Brain microvascular endothelial cell (primary cell): Measurements from ENCODE around the gene MGST1.
"Not testable (repeated sequence)": the region's sequence is repeated elsewhere in the genome, so short reads cannot be mapped to it uniquely, and the experiment has no call there.

Experiments used
- DNase-seq: peaks from one replicate; pipeline ENCODE4 v3.0.0-alpha.2; 2020
- H3K27ac ChIP-seq: fragments of 250-450 bp; sonication (Bioruptor Pico); 2 replicates; pipeline ENCODE4 v1.5.1; 2020; ENCODE audit warnings: mild to moderate bottlenecking, moderate library complexity
- H3K27me3 ChIP-seq: fragments of 250-450 bp; sonication (Bioruptor Pico); replicated peaks from 2 replicates; pipeline ENCODE4 v1.5.1; 2020; ENCODE audit warnings: mild to moderate bottlenecking
- H3K36me3 ChIP-seq: fragments of 250-450 bp; sonication (Bioruptor Pico); replicated peaks from 2 replicates; pipeline ENCODE4 v1.5.1; 2020; ENCODE audit warnings: mild to moderate bottlenecking
- H3K4me3 ChIP-seq: 2 replicates; pipeline ENCODE4 v1.5.1; 2011; ENCODE audit warnings: low read depth, mild to moderate bottlenecking, control low read depth, low read length, moderate library complexity
- in situ Hi-C: cut with HindIII; loops from 2 replicates; pipeline ENCODE4 v1.10.0; 2017; ENCODE audit warnings: low sequenced_read_pairs, low pct_ligation_motif_present
- TF ChIP-seq, protein P1 (sequence below): IDR thresholded peaks from 2 replicates; pipeline ENCODE4 v1.5.1; 2011; ENCODE audit warnings: low read depth, mild to moderate bottlenecking, moderate library complexity, low read length, control low read depth, inconsistent platforms; ENCODE audit errors: missing control alignments

Gene MGST1

DNA sequence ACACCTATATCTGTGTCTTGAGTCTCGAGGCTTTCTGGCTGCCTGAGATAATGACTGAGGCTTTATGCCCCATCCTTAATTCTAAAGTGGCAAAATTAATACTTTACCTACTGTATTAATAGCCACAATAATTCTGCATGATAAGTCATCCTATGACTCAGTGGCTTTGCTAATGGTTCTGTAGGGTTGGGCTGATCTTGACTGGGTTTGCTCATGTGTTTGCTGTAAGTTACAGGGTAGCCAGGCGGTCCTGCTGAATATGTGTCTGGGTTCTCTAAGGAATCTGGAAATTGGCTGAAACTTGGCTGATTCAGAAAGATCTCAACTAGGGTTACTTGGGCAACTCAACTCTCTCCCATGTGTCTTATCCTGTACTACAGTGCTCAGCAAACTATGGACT, 21.7 kb downstream of the MGST1 start:
- H3K27ac ChIP-seq: no peak overlapping the region
- no peak for DNase-seq
- H3K36me3 ChIP-seq: no peaks in the 10 kb centered on the region
- no peak overlapping the region for H3K4me3 ChIP-seq
- in situ Hi-C loops: no loop called here
- TF ChIP-seq, protein P1, sequence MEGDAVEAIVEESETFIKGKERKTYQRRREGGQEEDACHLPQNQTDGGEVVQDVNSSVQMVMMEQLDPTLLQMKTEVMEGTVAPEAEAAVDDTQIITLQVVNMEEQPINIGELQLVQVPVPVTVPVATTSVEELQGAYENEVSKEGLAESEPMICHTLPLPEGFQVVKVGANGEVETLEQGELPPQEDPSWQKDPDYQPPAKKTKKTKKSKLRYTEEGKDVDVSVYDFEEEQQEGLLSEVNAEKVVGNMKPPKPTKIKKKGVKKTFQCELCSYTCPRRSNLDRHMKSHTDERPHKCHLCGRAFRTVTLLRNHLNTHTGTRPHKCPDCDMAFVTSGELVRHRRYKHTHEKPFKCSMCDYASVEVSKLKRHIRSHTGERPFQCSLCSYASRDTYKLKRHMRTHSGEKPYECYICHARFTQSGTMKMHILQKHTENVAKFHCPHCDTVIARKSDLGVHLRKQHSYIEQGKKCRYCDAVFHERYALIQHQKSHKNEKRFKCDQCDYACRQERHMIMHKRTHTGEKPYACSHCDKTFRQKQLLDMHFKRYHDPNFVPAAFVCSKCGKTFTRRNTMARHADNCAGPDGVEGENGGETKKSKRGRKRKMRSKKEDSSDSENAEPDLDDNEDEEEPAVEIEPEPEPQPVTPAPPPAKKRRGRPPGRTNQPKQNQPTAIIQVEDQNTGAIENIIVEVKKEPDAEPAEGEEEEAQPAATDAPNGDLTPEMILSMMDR: no peak
- no peaks in the 10 kb centered on the region for H3K27me3 ChIP-seq

DNA sequence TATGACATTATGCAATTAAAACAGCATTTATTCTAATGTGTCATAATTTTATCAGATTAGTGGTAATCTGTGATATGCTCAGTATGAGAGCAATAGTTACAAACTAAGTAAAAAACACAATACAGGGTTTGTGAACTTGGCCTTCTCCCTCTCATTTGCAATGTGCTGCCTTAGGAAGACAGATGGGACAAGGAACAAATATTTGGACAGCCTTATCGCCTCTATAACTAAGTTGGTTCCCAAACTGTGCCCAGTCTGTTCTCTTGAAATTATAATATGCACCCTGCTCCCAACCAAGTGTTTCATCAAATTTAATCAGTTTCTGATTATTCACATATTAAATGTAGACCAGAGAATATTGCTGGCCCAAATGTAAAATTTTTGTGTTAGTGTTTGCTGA, 22.7 kb downstream of the MGST1 start:
- no peak for DNase-seq
- Histone ChIP-seq H3K27ac (no peak overlapping the region), H3K27me3 (no peaks in the 10 kb centered on the region), H3K4me3 (no peak overlapping the region), H3K36me3 (no peaks in the 10 kb centered on the region)
- in situ Hi-C loops: no loop called here
- TF ChIP-seq, protein P1: no peak

DNA sequence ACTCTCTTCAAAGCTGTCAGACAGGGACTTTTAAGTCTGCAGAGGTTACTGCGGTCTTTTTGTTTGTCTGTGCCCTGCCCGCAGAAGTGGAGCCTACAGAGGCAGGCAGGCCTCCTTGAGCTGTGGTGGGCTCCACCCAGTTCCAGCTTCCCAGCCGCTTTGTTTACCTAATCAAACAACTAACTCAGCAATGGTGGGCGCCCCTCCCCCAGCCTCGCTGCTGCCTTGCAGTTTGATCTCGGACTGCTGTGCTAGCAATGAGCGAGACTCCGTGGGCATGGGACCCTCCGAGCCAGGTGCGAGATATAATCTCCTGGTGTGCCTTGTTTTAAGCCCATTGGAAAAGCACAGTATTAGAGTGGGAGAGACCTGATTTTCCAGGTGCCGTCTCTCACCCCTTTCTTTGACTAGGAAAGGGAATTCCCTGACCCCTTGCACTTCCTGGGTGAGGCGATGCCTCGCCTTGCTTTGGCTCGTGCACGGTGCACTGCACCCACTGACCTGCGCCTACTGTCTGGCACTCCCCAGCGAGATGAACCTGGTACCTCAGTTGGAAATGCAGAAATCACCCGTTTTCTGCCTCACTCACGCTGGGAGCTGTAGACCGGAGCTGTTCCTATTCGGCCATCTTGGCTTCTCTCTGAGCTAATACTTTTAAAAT, 35.3 kb downstream of the MGST1 start:
- H3K27ac ChIP-seq, in situ Hi-C loops, H3K36me3 ChIP-seq, H3K4me3 ChIP-seq, H3K27me3 ChIP-seq, DNase-seq: not testable (repeated sequence)

DNA sequence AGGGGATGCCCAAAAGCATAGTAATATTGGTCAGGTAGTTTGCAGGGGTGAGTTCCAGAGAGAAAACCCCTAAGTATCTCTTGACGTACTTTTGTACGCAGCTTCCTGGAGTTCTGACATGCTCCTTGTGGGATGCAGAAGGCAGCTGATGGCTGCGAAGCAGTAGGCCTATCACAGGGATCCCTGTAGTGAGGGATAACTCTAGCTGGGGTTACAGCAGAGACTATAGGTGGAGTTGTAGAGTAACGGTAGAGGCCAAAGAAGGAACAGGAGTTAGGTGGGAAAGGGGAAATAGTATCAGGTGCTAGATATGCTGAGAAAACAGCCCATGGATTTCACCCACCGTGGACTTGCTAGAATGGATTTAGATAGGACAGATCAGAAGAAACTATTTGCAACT, 37.3 kb downstream of the MGST1 start:
- H3K27me3 ChIP-seq: no peaks in the 10 kb centered on the region
- TF ChIP-seq, protein P1: no peak
- in situ Hi-C loops: no loop called here
- DNase-seq: no peak
- H3K4me3 ChIP-seq: no peak overlapping the region
- no peaks in the 10 kb centered on the region for H3K36me3 ChIP-seq
- H3K27ac ChIP-seq: no peak overlapping the region

DNA sequence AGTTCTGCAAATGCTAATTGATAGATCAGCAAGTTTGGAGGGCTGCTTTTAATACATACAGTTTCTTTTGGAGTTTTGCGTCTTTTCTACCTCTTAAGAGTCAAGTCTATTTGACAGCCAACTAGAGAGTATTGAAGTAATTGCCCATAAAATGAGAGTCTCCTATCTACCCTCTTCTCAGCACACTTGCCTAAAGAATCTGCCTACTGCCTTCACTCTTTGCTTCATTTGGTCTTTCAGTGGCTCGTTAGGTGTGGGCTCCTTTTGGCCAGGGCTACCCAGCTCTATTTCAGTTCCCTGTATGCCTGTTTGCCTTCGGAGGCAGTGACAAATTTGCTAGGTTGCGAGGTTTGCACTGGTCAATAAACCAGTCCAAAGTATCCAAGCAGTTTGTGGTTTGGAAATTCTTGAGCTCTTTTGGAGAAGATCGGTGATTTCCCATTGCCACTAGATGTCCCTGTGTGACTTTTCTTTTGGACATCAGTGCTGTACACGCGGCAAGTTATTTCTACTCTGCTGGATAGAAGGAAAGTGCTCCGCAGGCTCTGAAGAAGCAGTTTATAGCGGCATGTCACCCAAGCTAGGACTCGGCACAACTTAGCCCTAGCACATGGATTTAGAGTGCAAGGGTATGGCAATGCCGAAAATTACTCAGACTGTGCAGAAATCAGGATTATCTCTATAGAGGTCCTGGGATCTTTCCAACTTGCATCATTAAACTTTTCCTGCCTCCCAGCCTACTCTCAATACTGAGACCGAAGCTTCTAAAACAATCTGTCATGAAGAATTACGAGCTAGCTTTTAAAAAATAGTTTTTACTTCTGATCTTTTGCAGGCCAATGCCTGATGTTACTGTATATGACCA, 38.6 kb downstream of the MGST1 start:
- peak; percentile 51 for DNase-seq
- no peak overlapping the region for H3K4me3 ChIP-seq

DNA sequence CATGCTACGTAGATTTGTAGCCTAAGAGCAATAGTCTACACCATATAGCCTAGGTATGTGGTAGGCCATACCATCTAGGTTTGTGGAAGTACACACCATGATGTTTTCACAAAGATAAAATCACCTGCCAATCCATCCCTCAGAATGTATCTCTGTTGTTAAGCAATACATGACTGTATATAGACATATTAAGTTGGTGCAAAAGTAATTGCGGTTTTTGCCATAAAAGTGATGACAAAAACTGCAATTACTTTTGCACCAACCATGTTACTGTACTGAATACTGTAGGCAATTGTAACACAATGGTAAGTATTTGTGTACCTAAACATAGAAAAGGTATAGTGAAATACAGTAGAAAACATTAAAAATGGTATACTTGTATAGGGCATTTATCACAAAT, 40.5 kb downstream of the MGST1 start:
- Histone ChIP-seq H3K36me3 (no peaks in the 10 kb centered on the region), H3K27ac (no peak overlapping the region), H3K27me3 (no peaks in the 10 kb centered on the region), H3K4me3 (no peak overlapping the region)
- TF ChIP-seq, protein P1: no peak
- no peak for DNase-seq
- in situ Hi-C loops: no loop called here

More for the DNA sequence above, 38.6 kb downstream of the MGST1 start:
- no peak overlapping the region for H3K27ac ChIP-seq
- TF ChIP-seq, protein P1: peak; percentile 56
- in situ Hi-C loops: no loop called here
- H3K36me3 ChIP-seq: no peaks in the 10 kb centered on the region
- H3K27me3 ChIP-seq: no peaks in the 10 kb centered on the region
